Measurements from ENCODE around the gene SYT15.

- TF ChIP-seq, protein P1, sequence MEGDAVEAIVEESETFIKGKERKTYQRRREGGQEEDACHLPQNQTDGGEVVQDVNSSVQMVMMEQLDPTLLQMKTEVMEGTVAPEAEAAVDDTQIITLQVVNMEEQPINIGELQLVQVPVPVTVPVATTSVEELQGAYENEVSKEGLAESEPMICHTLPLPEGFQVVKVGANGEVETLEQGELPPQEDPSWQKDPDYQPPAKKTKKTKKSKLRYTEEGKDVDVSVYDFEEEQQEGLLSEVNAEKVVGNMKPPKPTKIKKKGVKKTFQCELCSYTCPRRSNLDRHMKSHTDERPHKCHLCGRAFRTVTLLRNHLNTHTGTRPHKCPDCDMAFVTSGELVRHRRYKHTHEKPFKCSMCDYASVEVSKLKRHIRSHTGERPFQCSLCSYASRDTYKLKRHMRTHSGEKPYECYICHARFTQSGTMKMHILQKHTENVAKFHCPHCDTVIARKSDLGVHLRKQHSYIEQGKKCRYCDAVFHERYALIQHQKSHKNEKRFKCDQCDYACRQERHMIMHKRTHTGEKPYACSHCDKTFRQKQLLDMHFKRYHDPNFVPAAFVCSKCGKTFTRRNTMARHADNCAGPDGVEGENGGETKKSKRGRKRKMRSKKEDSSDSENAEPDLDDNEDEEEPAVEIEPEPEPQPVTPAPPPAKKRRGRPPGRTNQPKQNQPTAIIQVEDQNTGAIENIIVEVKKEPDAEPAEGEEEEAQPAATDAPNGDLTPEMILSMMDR (conservative IDR thresholded peaks at IDR 0.05) = no peak
- no peak for TF ChIP-seq ZFX (IDR thresholded peaks at IDR 0.05)
Observed at GRCh38 chr10:46550795-46551700, 27.9 kb upstream of the SYT15 start.
